Left lung (tissue), 10 donors: ENCODE results near the gene CLNK. TPM values are rescaled to one million over a fixed set of nuclear protein-coding genes. Genes with fewer than 3 reads are reported as not detected.

Experiments used
- ATAC-seq: fragments of 200-7000 bp; cut with Tn5 transposase; one replicate; pipeline ENCODE4 v1.9.1; 2020; ENCODE audit warnings: moderate library complexity
- DNase-seq, 4 donors: peaks; one replicate each; pipeline ENCODE4 v3.0.0-alpha.2; 2013 to 2020
- H3K27ac ChIP-seq, 2 donors: fragments of 200-600 bp; sonication (generic) in 1 of 2; one replicate each; pipeline versions ENCODE4 v1.5.0 to v1.8.0; 2020 to 2021
- H3K27me3 ChIP-seq, 2 donors: fragments of 200-600 bp; sonication (generic) in 1 of 2; one replicate each; pipeline versions ENCODE4 v1.5.0 to v1.8.0; 2020 to 2021
- H3K36me3 ChIP-seq, 2 donors: fragments of 200-600 bp; sonication (generic) in 1 of 2; one replicate each; pipeline versions ENCODE4 v1.5.0 to v1.8.0; 2020 to 2021
- H3K4me1 ChIP-seq, 2 donors: fragments of 200-600 bp; one replicate each; pipeline ENCODE4 v1.8.0; 2021
- H3K4me3 ChIP-seq, 2 donors: fragments of 200-600 bp; sonication (generic) in 1 of 2; one replicate each; pipeline versions ENCODE4 v1.5.0 to v1.8.0; 2020 to 2021; ENCODE audit warnings: mild to moderate bottlenecking in 1 of 2
- H3K9me3 ChIP-seq, 2 donors: fragments of 200-600 bp; sonication (generic) in 1 of 2; one replicate each; pipeline versions ENCODE4 v1.5.0 to v1.8.0; 2020 to 2021
- CTCF ChIP-seq, 2 donors: fragments of 200-600 bp; sonication (generic) in 1 of 2; IDR thresholded peaks; one replicate each; pipeline versions ENCODE4 v1.5.0 to v1.8.0; 2021; ENCODE audit warnings: antibody characterized with exemption in 2 of 2
- intact Hi-C, 2 donors: fragments of 100-400 bp; cut with DNase I; formaldehyde crosslinking; loops; one replicate each; pipeline versions ENCODE4 v1.11.2 to v1.14.2; 2022
- polyA plus RNA-seq, 6 donors: library from polyadenylated mRNA; unstranded; fragments of 120-200 nt; gene quantifications; one replicate each; pipeline ENCODE4 v1.2.1, GENCODE V29; 2013; ENCODE audit not compliant: insufficient read length in 6 of 6
- total RNA-seq, 2 donors: library from RNA; stranded (reverse); fragmentation: NEBNext Ultra II Directional; extraction: Animal tissue kit (Norgen Biotek cat#: 25700); gene quantifications; one replicate each; pipeline ENCODE4 v1.2.1, GENCODE V29; 2021
- donor health status: DM: no; HTN: yes; CAD: no.
- donor health status: DM: no; HTN: no; CAD: no.

CLNK gene
- total and polyA plus RNA-seq, 8 donors = 0.13 to 0.61 (median 0.31) TPM

- no peaks in the 10 kb centered on the region for H3K4me1 ChIP-seq
- H3K9me3 ChIP-seq = no peaks in the 10 kb centered on the region
- H3K27ac ChIP-seq = no peak overlapping the region
- intact Hi-C loops = no loop called here
- no peaks in the 10 kb centered on the region for H3K36me3 ChIP-seq
- TF ChIP-seq CTCF (IDR thresholded peaks at IDR 0.05) = no peak
- ATAC-seq (no peak), DNase-seq (no peak)
- no peaks in the 10 kb centered on the region for H3K27me3 ChIP-seq
- H3K4me3 ChIP-seq = no peak overlapping the region
These were observed 10.7 kb downstream of the CLNK start for GRCh38 chr4:10673817-10674369.

GRCh38 chr4:10672379-10672778 is 12.2 kb downstream of the CLNK start:
- no peak for DNase-seq
- intact Hi-C loops = no loop called here
- Histone ChIP-seq H3K9me3 (no peaks in the 10 kb centered on the region), H3K27me3 (no peaks in the 10 kb centered on the region), H3K27ac (no peak overlapping the region), H3K36me3 (no peaks in the 10 kb centered on the region), H3K4me1 (no peaks in the 10 kb centered on the region), H3K4me3 (no peak overlapping the region)
- TF ChIP-seq CTCF (IDR thresholded peaks at IDR 0.05) = no peak
- no peak for ATAC-seq

GRCh38 chr4:10671799-10672198 is 12.8 kb downstream of the CLNK start:
- Histone ChIP-seq H3K9me3 (no peaks in the 10 kb centered on the region), H3K36me3 (no peaks in the 10 kb centered on the region), H3K27ac (no peak overlapping the region), H3K27me3 (no peaks in the 10 kb centered on the region), H3K4me1 (no peaks in the 10 kb centered on the region), H3K4me3 (no peak overlapping the region)
- TF ChIP-seq CTCF (IDR thresholded peaks at IDR 0.05) = no peak
- no peak for ATAC-seq
- intact Hi-C loops = no loop called here
- DNase-seq = no peak

GRCh38 chr4:10671366-10671765 is 13.2 kb downstream of the CLNK start:
- Histone ChIP-seq H3K36me3 (no peaks in the 10 kb centered on the region), H3K27ac (no peak overlapping the region), H3K4me3 (no peak overlapping the region), H3K4me1 (no peaks in the 10 kb centered on the region), H3K27me3 (no peaks in the 10 kb centered on the region), H3K9me3 (no peaks in the 10 kb centered on the region)
- TF ChIP-seq CTCF (IDR thresholded peaks at IDR 0.05) = no peak
- intact Hi-C loops = no loop called here
- no peak for ATAC-seq
- DNase-seq = no peak

GRCh38 chr4:10670321-10670720 is 14.2 kb downstream of the CLNK start:
- Histone ChIP-seq H3K27ac (no peak overlapping the region), H3K4me3 (no peak overlapping the region), H3K4me1 (no peaks in the 10 kb centered on the region), H3K9me3 (no peaks in the 10 kb centered on the region), H3K27me3 (no peaks in the 10 kb centered on the region), H3K36me3 (no peaks in the 10 kb centered on the region)
- DNase-seq (no peak), ATAC-seq (no peak)
- intact Hi-C loops = no loop called here
- TF ChIP-seq CTCF (IDR thresholded peaks at IDR 0.05) = no peak
